Liver (tissue), 3 donors: Measurements from ENCODE around the gene GLI2.

Experiments used
- ATF3 ChIP-seq: IDR thresholded peaks from 2 replicates; pipeline ENCODE4 v1.6.1; 2016; ENCODE audit warnings: antibody characterized with exemption
- CTCF ChIP-seq: fragments of 150-350 bp; IDR thresholded peaks from 2 replicates; pipeline ENCODE4 v1.5.1; 2017; ENCODE audit warnings: improper control_type of control experiment, low read depth, low read length; ENCODE audit not compliant: missing input control
- RAD21 ChIP-seq, 2 donors: IDR thresholded peaks; 2 replicates each; pipeline ENCODE4 v1.6.1; 2016; ENCODE audit warnings: antibody characterized with exemption in 2 of 2, mild to moderate bottlenecking in 2 of 2
- REST ChIP-seq: IDR thresholded peaks from 2 replicates; pipeline ENCODE4 v1.6.1; 2016; ENCODE audit warnings: antibody characterized with exemption, mild to moderate bottlenecking
- RXRA ChIP-seq, 2 donors: IDR thresholded peaks; 2 replicates each; pipeline ENCODE4 v1.6.1; 2017 to 2018; ENCODE audit warnings: antibody characterized with exemption in 2 of 2, mild to moderate bottlenecking in 1 of 2
- SP1 ChIP-seq: IDR thresholded peaks from 2 replicates; pipeline ENCODE4 v1.6.1; 2018; ENCODE audit warnings: antibody characterized with exemption, mild to moderate bottlenecking
- YY1 ChIP-seq: IDR thresholded peaks from 2 replicates; pipeline ENCODE4 v1.6.1; 2016; ENCODE audit warnings: antibody characterized with exemption, mild to moderate bottlenecking
- donor health status: healthy.
- donor health status: healthy.

- TF ChIP-seq CTCF (no peak), RAD21 (IDR thresholded peaks at IDR 0.05) (peak in 1 of 2 donors; percentile 9), REST (no peak), RXRA (IDR thresholded peaks at IDR 0.05) (peak; percentile 59 to 60), ATF3 (no peak), SP1 (peak; percentile 55), YY1 (no peak)
Observed at GRCh38 chr2:120765678-120766469, 30.2 kb downstream of the GLI2 start.
